Panc1 (cell line): ENCODE measurements around the gene NLRC5. TPM values are rescaled to one million over a fixed set of nuclear protein-coding genes. Genes with fewer than 3 reads are reported as not detected.

Experiments
- ATAC-seq: fragments of 200-7000 bp; cut with Tn5 transposase; 2 replicates; pipeline ENCODE4 v1.9.1; 2020; ENCODE audit warnings: mild to moderate bottlenecking, moderate library complexity
- BruUV-seq: library from RNA; stranded (reverse); fragments of 400-500 nt; replicated peaks from 2 replicates; lab custom pipeline; 2021; lab: Mats Ljungman, UMichigan
- CTCF ChIA-PET: fragments of 300-600 bp; sonication (Branson Sonifier 250); formaldehyde crosslinking; loops from one replicate; lab custom pipeline; 2022; ENCODE audit warnings: antibody characterized with exemption; lab: Charles Lee
- POLR2A ChIA-PET: fragments of 300-600 bp; sonication (Branson Sonifier 250); formaldehyde crosslinking; loops from one replicate; lab custom pipeline; 2022; ENCODE audit warnings: antibody characterized with exemption; lab: Charles Lee
- DNase-seq: peaks from one replicate; pipeline ENCODE4 v3.0.0-alpha.2; 2010; ENCODE audit warnings: low read depth, low spot score
- H3K27ac ChIP-seq: 2 replicates; pipeline ENCODE4 v1.5.1; 2011; ENCODE audit warnings: mild to moderate bottlenecking, low read length, inconsistent platforms
- H3K27me3 ChIP-seq: fragments of 200-500 bp; sonication (Bioruptor generic); 2 replicates; pipeline ENCODE4 v1.6.0; 2014; ENCODE audit warnings: low read length, inconsistent platforms; ENCODE audit not compliant: control insufficient read depth, insufficient read depth
- H3K36me3 ChIP-seq: fragments of 200-500 bp; sonication (Bioruptor generic); 2 replicates; pipeline ENCODE4 v1.5.1; 2014; ENCODE audit warnings: inconsistent platforms, mild to moderate bottlenecking, low read length, moderate library complexity; ENCODE audit not compliant: control insufficient read depth, insufficient read depth
- H3K4me1 ChIP-seq: 2 replicates; pipeline ENCODE4 v1.5.1; 2011; ENCODE audit warnings: inconsistent platforms, mild to moderate bottlenecking, low read length, moderate library complexity; ENCODE audit not compliant: control insufficient read depth, insufficient read depth
- H3K4me3 ChIP-seq, 2 experiments: 2 replicates each; pipeline ENCODE4 v1.5.1; 2011 to 2012; ENCODE audit warnings: low read depth in 2 of 2, low read length in 2 of 2, mild to moderate bottlenecking in 2 of 2, inconsistent platforms in 1 of 2, moderate library complexity in 1 of 2
- H3K9me3 ChIP-seq: fragments of 200-500 bp; sonication (Bioruptor generic); 2 replicates; pipeline ENCODE4 v1.5.1; 2014; ENCODE audit warnings: low read depth, mild to moderate bottlenecking, inconsistent platforms, low read length, moderate library complexity; ENCODE audit not compliant: control insufficient read depth, insufficient read depth
- CTCF ChIP-seq: fragments of 450-650 bp; IDR thresholded peaks from 2 replicates; pipeline ENCODE4 v1.5.1; 2017; ENCODE audit warnings: mild to moderate bottlenecking
- POLR2AphosphoS5 ChIP-seq: IDR thresholded peaks from 2 replicates; pipeline ENCODE4 v1.6.1; 2012; ENCODE audit warnings: mild to moderate bottlenecking, low read depth, low read length, moderate library complexity
- SIN3A ChIP-seq: IDR thresholded peaks from 2 replicates; pipeline ENCODE4 v1.6.1; 2012; ENCODE audit warnings: low read depth, mild to moderate bottlenecking, low read length, moderate library complexity, borderline replicate concordance; ENCODE audit not compliant: insufficient read depth
- TCF7L2 ChIP-seq: IDR thresholded peaks from 2 replicates; pipeline ENCODE4 v1.6.1; 2011; ENCODE audit warnings: mild to moderate bottlenecking, low read depth, low read length, inconsistent platforms
- in situ Hi-C: cut with HindIII; loops from 2 replicates; pipeline ENCODE4 v1.10.0; 2016; ENCODE audit warnings: low sequenced_read_pairs, low pct_unique_long_range_greater_than_20kb
- intact Hi-C: fragments of 100-400 bp; cut with micrococcal nuclease; formaldehyde crosslinking; loops from one replicate; pipeline ENCODE4 v1.10.0; 2022; ENCODE audit not compliant: unreplicated experiment
- total RNA-seq: library from RNA; stranded (reverse); gene quantifications from one replicate; pipeline ENCODE4 v1.2.1, GENCODE V29; 2021; ENCODE audit not compliant: unreplicated experiment
- TF ChIP-seq, protein P1 (sequence below), 2 experiments: IDR thresholded peaks; 2 replicates each; pipeline ENCODE4 v1.6.1; 2011 to 2012; ENCODE audit warnings: low read depth in 2 of 2, control low read depth in 1 of 2, low read length in 1 of 2, mild to moderate bottlenecking in 1 of 2, moderate library complexity in 1 of 2; ENCODE audit not compliant: insufficient read depth in 1 of 2

Gene NLRC5
- total RNA-seq, 1 experiment from 2014 or later, result 8.8 TPM

DNA sequence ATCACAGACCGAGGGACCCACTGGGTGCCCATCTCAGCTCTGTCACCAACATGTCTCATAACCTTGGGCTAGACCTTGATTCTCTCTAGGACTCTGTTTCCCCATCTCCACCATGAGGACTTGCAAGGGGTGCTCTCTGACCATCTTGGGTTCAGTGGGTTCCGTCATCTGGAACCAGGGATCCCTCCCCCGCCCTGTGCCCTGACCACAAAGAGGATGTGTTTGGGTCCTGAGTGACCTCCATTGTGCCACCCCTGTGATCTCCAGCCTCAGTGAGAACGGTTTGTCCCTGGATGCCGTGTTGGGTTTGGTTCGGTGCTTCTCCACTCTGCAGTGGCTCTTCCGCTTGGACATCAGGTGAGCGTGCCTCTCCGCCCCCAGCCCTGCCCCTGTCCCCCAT, 53.9 kb downstream of the NLRC5 start:
- no peaks in the 10 kb centered on the region for H3K9me3 ChIP-seq
- no peak overlapping the region for H3K4me3 ChIP-seq
- POLR2A ChIA-PET, result no interaction called here
- DNase-seq, result no peak
- ATAC-seq, result no peak
- no peaks in the 10 kb centered on the region for H3K36me3 ChIP-seq
- CTCF ChIA-PET, result no interaction called here
- H3K27ac ChIP-seq, result no peak overlapping the region
- in situ Hi-C loops, result no loop called here
- TF ChIP-seq CTCF, result no peak
- no peak for TF ChIP-seq SIN3A
- TF ChIP-seq POLR2AphosphoS5, result no peak
- no peak for TF ChIP-seq TCF7L2
- TF ChIP-seq, protein P1, sequence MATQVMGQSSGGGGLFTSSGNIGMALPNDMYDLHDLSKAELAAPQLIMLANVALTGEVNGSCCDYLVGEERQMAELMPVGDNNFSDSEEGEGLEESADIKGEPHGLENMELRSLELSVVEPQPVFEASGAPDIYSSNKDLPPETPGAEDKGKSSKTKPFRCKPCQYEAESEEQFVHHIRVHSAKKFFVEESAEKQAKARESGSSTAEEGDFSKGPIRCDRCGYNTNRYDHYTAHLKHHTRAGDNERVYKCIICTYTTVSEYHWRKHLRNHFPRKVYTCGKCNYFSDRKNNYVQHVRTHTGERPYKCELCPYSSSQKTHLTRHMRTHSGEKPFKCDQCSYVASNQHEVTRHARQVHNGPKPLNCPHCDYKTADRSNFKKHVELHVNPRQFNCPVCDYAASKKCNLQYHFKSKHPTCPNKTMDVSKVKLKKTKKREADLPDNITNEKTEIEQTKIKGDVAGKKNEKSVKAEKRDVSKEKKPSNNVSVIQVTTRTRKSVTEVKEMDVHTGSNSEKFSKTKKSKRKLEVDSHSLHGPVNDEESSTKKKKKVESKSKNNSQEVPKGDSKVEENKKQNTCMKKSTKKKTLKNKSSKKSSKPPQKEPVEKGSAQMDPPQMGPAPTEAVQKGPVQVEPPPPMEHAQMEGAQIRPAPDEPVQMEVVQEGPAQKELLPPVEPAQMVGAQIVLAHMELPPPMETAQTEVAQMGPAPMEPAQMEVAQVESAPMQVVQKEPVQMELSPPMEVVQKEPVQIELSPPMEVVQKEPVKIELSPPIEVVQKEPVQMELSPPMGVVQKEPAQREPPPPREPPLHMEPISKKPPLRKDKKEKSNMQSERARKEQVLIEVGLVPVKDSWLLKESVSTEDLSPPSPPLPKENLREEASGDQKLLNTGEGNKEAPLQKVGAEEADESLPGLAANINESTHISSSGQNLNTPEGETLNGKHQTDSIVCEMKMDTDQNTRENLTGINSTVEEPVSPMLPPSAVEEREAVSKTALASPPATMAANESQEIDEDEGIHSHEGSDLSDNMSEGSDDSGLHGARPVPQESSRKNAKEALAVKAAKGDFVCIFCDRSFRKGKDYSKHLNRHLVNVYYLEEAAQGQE (IDR thresholded peaks at IDR 0.05; ENCODE audit: insufficient read depth in 1 of 2, low read depth in 2 of 2, low read length in 1 of 2), result no peak
- no peaks in the 10 kb centered on the region for H3K4me1 ChIP-seq
- no TSS peak for BruUV-seq
- intact Hi-C loops, result loop anchor here (10.0 kb wide), 1 partner anchor 78 kb away; the partner anchor contains the start of gene CETP
- no peaks in the 10 kb centered on the region for H3K27me3 ChIP-seq

- no TSS peak for BruUV-seq
- no peak for TF ChIP-seq SIN3A
These were observed 55.8 kb downstream of the NLRC5 start for GRCh38 chr16:57044931-57045693.

More at GRCh38 chr16:57044931-57045693, 55.8 kb downstream of the NLRC5 start:
- Histone ChIP-seq H3K4me1 (no peaks in the 10 kb centered on the region), H3K4me3 (no peak overlapping the region), H3K27me3 (no peaks in the 10 kb centered on the region), H3K36me3 (no peaks in the 10 kb centered on the region), H3K27ac (no peak overlapping the region), H3K9me3 (no peaks in the 10 kb centered on the region)
- in situ Hi-C loops, result no loop called here
- intact Hi-C loops, result loop anchor here (10.0 kb wide), 1 partner anchor 80 kb away; the partner anchor contains the start of gene CETP
- POLR2A ChIA-PET, result interaction anchor here (0.7 kb wide), 1 partner anchor 115 kb away, joined by 3 read pairs; no protein-coding TSS in a partner anchor
- no peak for DNase-seq
- CTCF ChIA-PET, result interaction anchor here (0.6 to 1.0 kb wide), 3 partner anchors 81 to 177 kb away, joined by 3 to 4 read pairs (median 4); no protein-coding TSS in a partner anchor
- no peak for ATAC-seq
